HTERT RPE-1 (cell line): ENCODE data around the gene STKLD1.
"Not testable (repeated sequence)": the region's sequence is repeated elsewhere in the genome, so short reads cannot be mapped to it uniquely, and the experiment has no call there.

Experiments
- in situ Hi-C: fragments of 300-500 bp; cut with MboI; formaldehyde crosslinking; loops from 4 replicates; pipeline ENCODE4 v1.14.3; 2020; ENCODE audit warnings: low sequenced_read_pairs

The STKLD1 gene

DNA sequence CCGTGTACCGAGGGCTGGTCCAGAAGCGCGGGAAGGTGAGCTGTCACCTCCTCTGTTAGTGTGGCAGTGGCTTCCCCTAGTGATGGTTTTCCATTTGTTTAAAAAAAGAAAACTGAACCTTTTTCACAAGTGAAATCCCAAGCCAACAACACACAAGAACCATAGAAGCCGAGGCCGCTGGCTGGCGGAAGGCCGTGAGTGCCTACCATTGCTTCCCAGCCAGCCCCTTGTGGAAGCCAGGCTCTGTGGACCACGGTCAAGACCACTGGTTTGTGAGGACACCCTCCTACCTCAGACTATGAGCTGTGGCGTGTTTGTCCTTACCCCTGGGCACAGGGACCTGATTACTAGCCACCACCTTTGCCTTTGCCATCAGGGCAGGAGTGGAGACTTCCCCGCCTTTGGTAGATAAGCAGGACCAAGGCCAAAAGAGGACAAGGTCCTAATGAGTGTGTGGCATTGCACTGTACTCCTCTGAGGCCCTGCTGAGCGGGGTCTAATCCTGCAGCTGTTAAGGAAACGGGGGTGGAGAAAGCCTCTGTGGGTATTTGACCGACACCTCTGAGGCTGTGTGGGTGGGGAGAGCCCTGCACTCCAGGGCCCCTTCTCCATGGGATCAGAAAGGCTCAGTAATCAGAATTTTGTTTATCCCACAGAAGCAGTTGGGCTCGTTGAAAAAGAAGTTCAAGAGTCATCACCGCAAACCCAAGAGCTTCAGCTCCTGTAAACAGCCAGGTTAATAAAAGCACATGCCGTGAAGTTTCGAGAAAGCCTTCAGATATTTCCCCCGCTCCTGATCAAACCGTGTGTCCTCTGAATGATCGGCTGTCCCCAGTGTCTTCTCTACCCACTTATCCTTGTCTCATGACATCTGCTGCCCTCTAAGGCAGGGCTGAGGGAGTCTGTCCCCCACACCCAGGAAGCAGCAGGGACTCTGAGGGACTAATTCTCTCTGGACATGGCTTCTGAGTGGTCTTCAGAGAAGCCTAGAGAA lies 15.5 kb upstream of the STKLD1 start:
- in situ Hi-C loops, result no loop called here

DNA sequence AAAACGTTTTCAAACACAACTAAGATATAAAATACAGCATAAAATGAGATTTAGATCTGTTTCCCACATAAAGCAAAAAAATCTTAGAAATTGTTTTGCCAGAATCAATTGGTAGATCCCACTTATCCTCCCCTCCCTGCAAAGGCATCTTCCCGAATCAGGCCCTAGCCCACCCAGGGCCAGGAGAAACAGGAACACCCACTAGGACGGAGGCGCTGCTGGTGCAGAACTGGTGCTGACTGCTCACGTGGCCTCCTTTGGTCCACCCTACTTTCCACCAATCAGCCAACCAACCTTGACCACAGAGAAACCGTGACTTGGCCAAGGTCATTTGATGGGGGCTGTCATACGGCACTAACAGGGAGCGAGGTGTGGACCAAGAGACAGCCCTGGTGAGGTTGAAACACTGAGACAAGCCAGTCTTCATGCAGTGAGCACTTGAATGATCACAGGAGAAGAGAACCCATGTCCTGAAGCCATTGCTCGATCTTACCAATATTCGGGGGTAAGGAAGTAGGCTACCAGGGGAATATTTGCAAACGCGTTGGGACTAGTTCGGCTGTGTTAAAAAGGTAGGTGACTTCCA lies 14.6 kb upstream of the STKLD1 start:
- in situ Hi-C loops, result no loop called here

DNA sequence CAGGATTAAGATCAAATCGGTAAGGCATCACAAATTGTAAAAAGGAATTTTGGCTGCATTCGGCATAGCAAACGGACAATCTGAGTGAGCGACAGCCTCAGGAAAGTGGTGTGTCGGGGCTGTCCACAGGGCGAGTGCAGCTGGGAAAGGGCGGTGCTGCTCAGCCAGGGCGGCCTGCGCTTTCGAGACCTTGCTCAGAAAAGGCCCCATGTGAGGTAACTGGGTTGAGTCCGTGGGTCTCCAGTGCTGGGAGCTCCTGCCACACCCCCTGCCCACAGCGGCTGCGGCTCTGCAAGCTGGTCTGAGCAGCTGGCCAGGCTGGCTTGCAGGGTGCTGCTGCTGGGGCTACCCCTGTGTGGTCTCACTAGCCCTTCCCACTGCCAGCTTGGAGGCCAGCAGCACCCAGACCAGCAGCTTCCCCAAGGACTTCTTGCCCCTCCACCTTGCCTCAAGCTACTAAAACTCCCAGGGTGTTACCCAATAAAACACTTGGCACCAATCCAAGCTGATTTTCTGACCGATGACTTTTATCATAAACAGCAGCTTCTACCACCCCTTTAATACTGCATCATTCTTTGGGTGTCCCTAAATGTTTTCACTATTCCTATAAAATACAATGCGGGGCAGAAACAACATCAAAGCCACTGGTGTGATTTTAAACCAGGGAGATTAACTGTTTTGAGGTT lies 13.7 kb upstream of the STKLD1 start:
- in situ Hi-C loops, result no loop called here

DNA sequence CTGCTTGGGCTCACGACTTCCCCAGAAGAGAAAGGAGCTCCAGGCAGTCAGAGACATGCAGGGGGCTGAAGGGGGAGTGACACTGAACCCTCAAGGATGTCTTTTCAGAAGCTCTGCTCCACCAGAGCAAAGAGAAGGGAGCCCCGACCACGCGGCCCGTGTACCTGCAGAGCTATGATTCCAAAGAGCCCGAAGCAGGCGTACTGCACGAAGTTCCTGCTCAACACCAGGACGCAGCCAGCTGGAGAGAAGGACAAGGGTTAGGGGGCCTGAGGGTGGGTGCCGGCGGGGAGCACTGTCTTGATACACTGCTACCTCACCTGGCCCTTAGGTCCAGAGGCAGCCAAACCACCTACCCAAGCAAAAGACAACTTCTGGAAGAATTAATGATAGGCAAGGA lies 9.7 kb upstream of the STKLD1 start:
- in situ Hi-C loops, result no loop called here

DNA sequence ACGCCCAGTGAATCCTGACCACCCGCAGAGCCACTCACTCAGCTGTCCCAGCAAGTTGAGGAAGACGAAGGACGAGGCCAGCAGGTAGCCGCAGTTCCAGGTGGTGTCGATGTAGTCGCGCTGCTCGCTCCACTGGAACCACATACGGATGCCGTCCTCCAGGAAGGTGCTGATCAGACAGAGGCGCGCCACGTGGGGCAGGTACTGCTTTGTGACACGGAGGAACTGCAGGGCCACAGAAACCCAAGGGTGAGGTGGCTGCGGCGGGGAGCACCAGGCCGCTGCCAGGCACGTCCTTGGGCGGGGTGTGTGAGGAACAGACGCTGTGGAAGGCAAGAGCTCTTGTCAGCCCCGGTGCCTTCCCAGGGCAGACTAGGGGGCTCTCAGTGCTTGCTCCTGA lies 8.9 kb upstream of the STKLD1 start:
- in situ Hi-C loops, result no loop called here

DNA sequence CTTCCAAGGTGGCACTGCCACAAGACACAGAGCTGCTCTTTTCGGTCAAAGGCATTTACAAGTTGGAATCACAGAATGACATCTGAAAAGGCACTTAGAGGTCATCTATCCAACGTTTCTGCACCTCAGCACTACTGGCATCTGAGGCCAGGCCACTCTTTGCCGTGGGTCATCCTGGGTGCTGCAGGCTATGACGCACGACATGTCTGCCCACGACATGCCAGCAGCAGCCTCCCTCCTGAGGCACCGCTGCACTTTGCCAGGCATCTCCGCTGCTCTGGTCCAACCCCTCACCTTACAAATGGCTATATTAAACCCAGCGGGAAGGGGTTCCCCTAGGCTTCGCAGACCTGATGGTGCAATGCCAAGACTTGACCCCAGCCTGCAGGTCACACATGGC lies 8.4 kb upstream of the STKLD1 start:
- in situ Hi-C loops, result no loop called here

DNA sequence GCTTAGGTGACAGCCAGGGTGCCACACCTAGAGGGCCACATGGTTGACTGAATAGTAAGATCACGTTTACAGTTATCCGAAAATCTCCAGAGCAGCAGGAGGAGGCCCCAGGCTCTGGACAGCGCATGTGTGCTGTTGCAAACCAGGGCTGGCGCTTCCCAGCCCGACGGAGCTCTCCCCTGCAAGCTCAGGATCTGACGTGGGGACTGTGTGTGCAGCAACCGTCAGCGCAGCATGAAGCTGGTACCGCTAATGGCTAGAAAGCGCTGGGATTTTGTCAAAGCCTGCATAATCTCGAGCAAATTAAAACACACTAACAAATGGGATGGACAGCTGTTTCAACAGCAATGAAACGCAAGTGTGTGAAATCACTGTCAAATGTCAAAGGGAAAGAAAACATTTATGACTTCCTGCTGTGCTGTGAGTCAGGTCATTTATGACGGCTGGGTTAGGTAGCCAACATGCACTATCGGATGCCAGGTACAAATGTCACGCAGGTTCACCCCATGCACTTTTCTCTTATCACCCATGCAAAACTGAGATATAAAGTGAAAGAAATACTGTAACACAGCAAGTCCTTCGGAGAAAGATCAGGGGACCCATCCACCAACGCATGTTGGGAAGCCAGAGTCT lies 7.8 kb upstream of the STKLD1 start:
- in situ Hi-C loops, result no loop called here

DNA sequence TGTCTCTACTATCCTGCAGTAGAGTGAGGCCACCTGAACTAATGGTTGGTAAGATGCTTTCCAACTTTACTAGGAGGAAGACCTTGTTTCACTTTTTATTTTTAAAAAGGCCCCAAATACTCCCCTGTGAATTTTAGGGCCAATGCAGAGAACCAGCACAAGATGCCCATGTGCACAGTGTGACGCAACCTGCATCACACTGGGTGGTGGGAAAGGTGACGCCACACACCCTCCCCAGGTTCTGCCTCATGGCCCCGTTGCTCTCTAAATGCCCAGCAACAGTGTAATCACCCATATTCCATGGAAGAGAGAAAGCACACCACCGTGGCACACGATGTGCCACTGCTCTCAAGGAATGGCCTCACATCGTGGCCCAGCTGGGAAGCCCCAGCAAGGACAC lies 6.7 kb upstream of the STKLD1 start:
- in situ Hi-C loops, result no loop called here

DNA sequence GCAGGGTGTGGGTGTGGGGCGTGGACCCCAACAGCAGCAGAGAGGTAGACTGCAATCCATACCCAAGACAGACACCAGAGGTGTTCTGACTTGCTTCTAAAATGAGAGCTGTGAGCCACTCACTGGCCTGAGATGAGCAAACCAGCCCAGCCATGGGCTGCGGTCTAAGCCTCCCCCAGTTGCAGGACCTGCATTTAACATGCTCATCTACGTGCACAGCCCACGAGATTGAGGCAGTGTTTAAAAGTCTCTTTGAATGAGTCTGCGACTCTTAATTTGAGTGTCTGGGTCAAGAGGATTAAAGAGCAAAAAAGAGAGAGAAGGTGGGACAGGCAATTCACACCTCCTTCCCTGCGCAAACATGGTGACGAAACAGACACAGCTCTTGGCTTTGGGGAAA lies 6.2 kb upstream of the STKLD1 start:
- in situ Hi-C loops, result no loop called here

DNA sequence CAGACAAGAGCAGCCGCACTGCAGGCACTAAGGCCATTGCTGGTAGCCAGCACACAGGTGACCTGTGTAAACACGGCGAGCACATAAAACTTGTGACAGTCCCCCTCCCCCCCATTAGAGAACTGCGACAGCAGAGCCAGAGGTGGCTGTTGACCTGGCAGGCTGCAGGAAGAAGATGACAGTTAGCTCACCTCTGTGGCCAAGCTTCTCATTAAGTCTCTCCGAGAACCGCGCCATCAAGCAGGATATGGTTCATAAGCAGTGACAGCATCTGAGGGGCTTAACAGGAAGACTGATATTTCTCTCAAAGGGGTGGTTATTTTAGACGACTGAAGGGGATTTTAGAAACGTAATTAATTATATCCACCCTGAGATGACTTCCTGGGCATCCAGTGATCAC lies 5.5 kb upstream of the STKLD1 start:
- in situ Hi-C loops, result no loop called here

DNA sequence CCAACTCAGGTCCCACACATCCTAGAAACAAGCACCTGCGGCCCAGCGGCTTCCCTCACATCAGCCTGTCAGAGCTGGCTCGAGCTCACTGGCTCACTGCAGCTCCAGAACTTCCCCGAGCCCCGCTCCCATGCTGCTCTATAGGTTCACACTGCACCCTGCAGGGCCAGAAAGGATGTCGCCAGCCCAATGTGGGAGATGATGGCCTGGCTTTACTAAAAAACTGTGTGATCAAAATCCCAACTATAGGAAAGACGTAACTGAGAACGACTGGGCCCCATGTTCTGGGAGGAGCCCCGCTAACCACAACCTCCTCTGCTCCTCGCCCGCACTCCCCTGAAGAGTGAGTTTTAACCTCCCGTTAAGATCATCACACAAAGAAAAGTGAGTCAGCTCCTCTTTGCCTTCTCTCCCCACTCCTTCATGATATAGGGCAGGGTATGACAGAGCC lies 4.9 kb upstream of the STKLD1 start:
- in situ Hi-C loops, result no loop called here

DNA sequence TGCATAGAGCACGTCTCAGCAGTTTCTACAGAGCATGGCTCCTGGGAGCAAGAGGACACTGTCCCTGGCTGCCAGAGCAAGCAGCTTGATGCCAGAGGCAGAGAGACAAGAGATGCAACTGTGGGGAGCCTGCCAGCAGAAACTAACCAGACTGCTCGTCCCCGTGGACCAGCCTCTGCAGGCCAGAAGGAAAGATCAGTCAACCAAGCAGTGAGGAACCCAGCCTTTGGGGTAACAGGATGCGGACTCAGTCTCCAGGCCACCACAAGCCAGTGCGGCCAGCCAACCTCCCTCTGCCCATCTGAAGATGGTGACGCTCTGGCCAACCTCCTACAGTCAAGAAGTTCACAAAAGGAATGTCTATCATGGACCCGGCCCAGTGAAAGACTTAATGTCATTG lies 4.0 kb upstream of the STKLD1 start:
- in situ Hi-C loops, result no loop called here

DNA sequence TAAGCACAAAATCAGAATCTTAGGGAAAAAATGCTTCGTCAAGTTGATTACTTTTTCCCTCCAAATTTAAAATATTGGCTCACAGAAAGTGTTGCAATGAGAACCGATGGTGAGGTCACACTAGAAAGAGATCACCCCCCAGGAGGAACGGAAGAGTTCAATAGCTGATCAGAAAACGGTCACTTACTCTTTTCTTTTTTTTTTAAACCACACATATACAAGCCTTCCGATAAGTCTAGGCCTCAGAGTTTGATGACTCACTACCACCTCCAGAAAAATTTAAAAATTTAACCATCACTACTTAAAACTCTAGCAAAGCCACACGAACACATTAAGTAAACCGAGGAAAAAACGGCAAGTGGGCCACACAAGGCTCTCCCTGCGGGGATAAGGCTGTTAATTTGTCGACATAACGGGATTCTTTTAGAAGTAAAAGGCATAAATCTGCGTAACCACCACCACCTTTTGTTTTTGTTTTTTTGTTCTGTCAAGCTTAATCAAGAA lies 1.5 kb upstream of the STKLD1 start:
- in situ Hi-C loops, result no loop called here

DNA sequence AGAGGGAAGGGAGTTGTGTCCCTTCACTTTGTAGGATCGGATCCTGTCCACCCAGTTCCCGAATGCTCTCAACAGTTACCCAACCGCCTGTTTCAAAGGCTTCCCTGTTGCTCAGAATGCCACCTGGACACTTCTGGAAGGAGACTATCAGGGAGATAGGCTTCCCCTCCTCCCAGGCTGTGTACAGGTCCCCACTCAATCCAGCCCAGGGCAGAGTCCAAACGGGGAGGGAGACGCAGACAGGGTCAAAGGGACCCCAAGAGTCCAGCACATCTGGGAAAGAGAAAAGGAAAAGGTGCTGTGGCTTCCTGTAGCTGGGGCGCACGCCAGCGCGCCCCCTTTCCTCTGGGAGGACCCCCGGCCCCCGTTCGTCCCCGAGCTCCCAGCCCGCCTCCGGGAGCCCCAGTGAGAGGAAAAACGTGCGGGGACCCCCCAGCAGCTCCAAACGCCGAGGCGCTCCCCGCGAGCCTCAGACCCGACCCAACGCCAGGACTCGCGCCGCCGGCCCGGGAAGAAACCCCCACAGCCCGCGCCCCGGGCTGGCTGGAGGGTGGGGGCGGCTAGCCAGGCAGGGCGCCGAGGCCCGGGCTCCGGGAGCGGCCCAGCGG lies 946 bp upstream of the STKLD1 start:
- in situ Hi-C loops, result no loop called here

DNA sequence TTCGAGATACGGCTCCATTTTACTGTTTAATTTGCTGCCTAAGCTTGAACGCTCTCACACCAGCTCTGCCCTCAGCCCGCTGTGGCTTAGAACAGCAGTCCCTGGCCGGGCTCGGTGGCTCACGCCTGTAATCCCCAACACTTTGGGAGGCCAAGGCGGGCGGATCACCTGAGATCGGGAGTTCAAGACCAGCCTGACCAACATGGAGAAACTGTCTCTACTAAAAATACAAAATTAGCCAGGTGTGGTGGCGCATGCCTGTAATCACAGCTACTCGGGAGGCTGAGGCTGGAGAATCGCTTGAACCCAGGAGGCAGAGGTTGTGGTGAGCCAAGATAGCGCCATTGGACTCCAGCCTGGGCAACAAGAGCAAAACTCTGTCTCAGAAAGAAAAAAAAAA lies 1.1 kb downstream of the STKLD1 start:
- in situ Hi-C loops, result not testable (repeated sequence)

DNA sequence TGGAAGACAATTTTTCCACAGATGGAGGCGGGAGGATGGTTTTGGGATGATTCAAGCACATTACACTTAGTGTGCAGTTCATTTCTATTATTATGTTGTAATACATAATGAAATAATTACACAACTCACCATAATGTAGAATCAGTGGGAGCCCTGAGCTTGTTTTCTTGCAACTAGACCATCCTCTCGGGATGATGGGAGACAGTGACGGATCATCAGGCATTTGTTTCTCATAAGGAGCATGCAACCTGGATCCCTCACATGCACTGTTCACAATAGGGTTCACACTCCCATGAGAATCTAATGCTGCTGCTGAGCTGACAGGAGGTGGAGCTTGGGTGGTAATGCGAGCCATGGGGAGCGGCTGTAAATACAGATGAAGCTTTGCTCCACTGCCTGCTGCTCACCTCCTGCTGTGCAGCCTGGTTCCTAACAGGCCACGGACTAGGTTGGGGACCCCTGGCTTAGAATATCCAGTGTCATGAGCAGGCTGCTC lies 1.6 kb downstream of the STKLD1 start:
- in situ Hi-C loops, result no loop called here

DNA sequence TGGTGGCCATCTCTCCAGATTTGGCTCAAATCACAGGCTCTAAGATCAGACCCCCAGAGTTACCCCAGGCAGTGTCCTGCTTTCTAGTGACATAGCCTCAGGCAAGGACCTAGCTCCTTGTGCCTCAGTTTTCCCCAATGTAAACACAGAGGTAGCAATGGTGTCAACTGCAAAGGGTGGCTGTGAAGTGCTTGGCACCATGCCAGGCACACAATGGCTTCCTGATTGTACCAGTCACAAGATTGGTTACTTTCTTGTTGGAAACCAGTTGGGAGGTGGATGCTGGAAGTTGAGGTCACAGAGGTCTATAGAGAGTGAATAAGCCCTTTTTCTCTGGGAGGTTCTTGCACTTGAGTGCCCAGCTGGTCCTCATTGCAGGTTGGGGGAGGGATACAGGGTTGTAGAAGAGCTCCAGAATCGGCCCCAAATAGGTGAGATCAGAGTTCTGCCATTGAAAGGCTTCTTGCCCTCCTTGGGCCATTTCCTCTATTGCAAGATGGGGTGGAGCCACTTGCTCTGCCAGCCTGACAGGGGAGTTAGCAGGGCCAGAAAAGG lies 2.3 kb downstream of the STKLD1 start:
- in situ Hi-C loops, result no loop called here

DNA sequence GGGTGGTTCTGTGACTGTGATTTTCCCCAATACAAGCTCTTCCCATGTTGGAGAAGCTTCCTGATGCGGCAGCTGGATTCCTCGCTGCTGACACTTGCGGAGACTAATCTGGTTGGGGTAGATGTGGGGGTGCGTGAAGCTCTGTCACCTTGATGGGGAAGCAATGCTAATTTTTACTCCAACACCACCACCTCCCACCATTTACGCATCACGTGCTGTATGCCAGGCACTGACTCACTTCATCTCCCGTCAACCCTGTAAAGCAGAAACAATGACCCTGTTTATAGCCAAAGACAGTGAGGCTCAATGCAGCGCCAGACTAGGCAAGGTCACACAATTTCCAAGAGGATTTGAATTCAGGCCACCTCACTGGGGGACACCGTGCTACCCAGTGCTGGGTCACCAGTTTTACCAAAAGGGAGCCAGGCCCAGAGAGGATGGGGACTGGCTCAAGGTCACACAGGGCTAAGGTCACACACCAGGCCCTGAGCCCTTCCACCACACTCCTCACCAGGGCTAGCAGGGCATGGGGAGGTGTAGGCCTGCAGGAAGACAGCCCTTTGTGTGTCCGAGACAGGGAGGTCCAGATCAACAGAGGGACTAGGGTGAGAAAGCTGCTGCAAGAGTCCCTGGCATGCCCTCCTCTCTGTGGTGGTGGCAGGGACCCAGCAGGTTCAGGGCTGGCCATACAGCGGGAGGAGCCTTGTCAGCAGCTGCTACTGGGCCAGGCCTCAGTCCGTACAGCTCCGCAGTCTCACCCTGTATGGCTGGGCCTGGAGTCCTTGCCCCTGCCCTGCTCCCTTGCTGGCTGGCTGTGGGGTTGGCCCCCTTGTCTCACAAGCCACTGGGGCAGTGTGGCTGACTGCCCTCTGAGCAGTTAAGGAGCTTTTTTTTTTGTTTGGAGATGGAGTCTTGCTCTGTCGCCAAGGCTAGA lies 3.3 kb downstream of the STKLD1 start:
- in situ Hi-C loops, result no loop called here

DNA sequence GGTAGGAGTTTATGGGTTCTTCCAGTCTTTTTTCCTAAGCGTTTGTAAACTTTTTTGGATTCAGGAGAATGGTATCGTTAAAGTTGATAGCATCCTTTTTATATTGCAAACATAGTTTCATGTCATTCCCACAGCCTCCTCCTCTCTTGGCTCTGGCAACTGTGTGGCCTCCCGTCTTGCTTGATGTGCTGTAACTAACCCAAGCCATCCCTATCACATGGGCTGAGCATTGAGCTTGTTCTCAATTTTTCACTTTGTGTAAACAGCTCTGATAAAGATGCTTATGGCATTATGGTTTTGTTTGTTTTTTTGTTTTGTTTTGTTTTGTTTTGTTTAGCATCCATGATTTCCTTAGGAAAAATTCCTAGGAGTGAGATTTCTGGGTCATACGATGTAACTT lies 4.6 kb downstream of the STKLD1 start:
- in situ Hi-C loops, result no loop called here
